WTC11 (cell line): Measurements from ENCODE around the gene CEP72. TPM values are rescaled to one million over a fixed set of nuclear protein-coding genes. Genes with fewer than 3 reads are reported as not detected.

Source experiments
- ATAC-seq: fragments of 200-7000 bp; cut with Tn5 transposase; 2 replicates; pipeline ENCODE4 v1.10.0; 2021; ENCODE audit warnings: mild to moderate bottlenecking, moderate library complexity
- CTCF ChIA-PET: fragments of 300-600 bp; sonication (Branson Sonifier 250); formaldehyde crosslinking; loops from one replicate; lab custom pipeline; 2021; ENCODE audit warnings: antibody characterized with exemption; lab: Charles Lee
- POLR2A ChIA-PET: fragments of 350-600 bp; sonication (Branson Sonifier 250); formaldehyde crosslinking; loops from one replicate; lab custom pipeline; 2021; ENCODE audit warnings: antibody characterized with exemption; lab: Charles Lee
- DNase-seq: peaks from one replicate; pipeline ENCODE4 v3.0.0; 2021; ENCODE audit warnings: low spot score
- H3K27ac Mint-ChIP-seq: 2 replicates; pipeline ENCODE4 v1.8.0; 2021; ENCODE audit warnings: mixed read lengths
- H3K27me3 Mint-ChIP-seq: 2 replicates; pipeline ENCODE4 v1.8.0; 2021; ENCODE audit warnings: low read depth, mild to moderate bottlenecking, moderate library complexity, mixed read lengths
- H3K36me3 Mint-ChIP-seq: 2 replicates; pipeline ENCODE4 v1.8.0; 2021; ENCODE audit warnings: mixed read lengths
- H3K4me1 Mint-ChIP-seq: 2 replicates; pipeline ENCODE4 v1.8.0; 2022; ENCODE audit warnings: mixed read lengths
- H3K4me3 Mint-ChIP-seq: 2 replicates; pipeline ENCODE4 v1.8.0; 2021; ENCODE audit warnings: mild to moderate bottlenecking, moderate library complexity, mixed read lengths
- H3K9me3 Mint-ChIP-seq: 2 replicates; pipeline ENCODE4 v1.8.0; 2021; ENCODE audit warnings: mixed read lengths
- ARID4B ChIP-seq: sonication (generic); formaldehyde crosslinking; IDR thresholded peaks from 2 replicates; pipeline ENCODE4 v1.8.0; 2023; ENCODE audit warnings: missing genetic modification reagents, mild to moderate bottlenecking, borderline replicate concordance
- FOXK1 ChIP-seq: sonication (generic); formaldehyde crosslinking; IDR thresholded peaks from 2 replicates; pipeline ENCODE4 v1.8.0; 2022; ENCODE audit warnings: mild to moderate bottlenecking, moderate library complexity, missing genetic modification reagents
- GTF2I ChIP-seq: fragments of 250-450 bp; sonication (Bioruptor Pico); conservative IDR thresholded peaks from 2 replicates; pipeline ENCODE4 v1.4.0; 2021; ENCODE audit warnings: mild to moderate bottlenecking
- MLX ChIP-seq: sonication (generic); formaldehyde crosslinking; IDR thresholded peaks from 2 replicates; pipeline ENCODE4 v1.8.1; 2023; ENCODE audit warnings: mild to moderate bottlenecking, missing genetic modification reagents, moderate library complexity
- PRDM15 ChIP-seq: sonication (generic); formaldehyde crosslinking; IDR thresholded peaks from 2 replicates; pipeline ENCODE4 v1.8.0; 2022; ENCODE audit warnings: missing genetic modification reagents
- TCF7 ChIP-seq: sonication (generic); formaldehyde crosslinking; IDR thresholded peaks from 2 replicates; pipeline ENCODE4 v1.8.0; 2022; ENCODE audit warnings: mild to moderate bottlenecking, low read depth, missing genetic modification reagents, moderate library complexity
- ZSCAN18 ChIP-seq: fragments of 250-450 bp; sonication (Bioruptor Pico); IDR thresholded peaks from 2 replicates; pipeline ENCODE4 v2.1.2; 2022; ENCODE audit warnings: mild to moderate bottlenecking, moderate library complexity
- total RNA-seq: library from RNA; stranded (reverse); gene quantifications from 3 replicates; pipeline ENCODE4 v1.2.3, GENCODE V29; 2021
- TF ChIP-seq, protein P1 (sequence below): sonication (generic); formaldehyde crosslinking; IDR thresholded peaks from 2 replicates; pipeline ENCODE4 v1.8.1; 2023; ENCODE audit warnings: mild to moderate bottlenecking, missing genetic modification reagents
- TF ChIP-seq, protein P2 (sequence below): sonication (generic); formaldehyde crosslinking; IDR thresholded peaks from 2 replicates; pipeline ENCODE4 v1.8.1; 2023; ENCODE audit warnings: mild to moderate bottlenecking, missing genetic modification reagents
- TF ChIP-seq, protein P3 (sequence below): fragments of 250-450 bp; sonication (Bioruptor Pico); IDR thresholded peaks from 2 replicates; pipeline ENCODE4 v1.8.0; 2021; ENCODE audit warnings: mild to moderate bottlenecking

Gene CEP72
- total RNA-seq, 1 experiment from 2014 or later = 26.6 TPM

DNA sequence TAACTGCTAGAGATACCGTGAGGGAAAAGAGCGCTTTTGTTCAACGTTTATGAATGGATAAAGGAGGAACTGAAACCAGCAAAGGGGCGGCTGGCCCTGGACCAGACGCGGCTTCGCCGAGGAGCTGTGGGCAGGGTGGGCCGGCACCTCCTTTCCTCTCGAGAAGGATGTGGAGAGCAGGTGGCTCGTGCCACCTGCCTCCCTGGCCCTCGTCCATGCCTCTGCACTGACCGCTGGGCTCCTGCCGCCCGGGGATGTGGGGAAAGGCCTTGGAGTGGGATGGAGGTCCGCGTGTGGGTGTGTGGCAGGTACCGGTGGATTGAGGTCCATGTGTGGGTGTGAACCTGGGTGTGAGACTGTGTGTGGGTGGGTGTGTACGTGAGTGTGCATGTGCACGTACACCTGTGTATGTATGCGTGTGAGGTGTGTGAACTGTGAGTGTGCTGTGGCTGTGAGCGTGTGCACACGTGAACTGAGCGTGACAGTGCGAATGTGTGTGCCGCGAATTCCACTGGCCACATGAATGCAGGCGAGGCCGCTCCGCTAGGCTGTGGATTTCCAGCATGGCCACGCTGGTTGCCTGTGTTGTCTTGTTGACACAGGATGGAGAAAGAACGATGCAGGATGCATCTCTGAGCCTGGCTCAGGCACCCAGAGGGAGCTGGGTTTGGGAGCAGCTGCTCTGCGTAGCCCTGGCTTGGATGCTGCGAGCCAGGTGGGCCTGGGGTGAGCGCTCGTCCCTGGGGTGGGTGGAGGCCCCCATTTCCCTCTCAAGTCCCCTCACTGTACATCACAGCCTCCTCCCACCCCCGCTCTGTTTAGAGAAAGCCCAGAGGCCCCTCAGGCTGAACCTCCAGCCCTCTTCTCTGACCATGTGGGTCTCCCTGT, 4.4 kb upstream of the CEP72 start:
- H3K4me3 Mint-ChIP-seq = no peak overlapping the region

GRCh38 chr5:608429-609370, 3.4 kb upstream of the CEP72 start:
- TF ChIP-seq, protein P1, sequence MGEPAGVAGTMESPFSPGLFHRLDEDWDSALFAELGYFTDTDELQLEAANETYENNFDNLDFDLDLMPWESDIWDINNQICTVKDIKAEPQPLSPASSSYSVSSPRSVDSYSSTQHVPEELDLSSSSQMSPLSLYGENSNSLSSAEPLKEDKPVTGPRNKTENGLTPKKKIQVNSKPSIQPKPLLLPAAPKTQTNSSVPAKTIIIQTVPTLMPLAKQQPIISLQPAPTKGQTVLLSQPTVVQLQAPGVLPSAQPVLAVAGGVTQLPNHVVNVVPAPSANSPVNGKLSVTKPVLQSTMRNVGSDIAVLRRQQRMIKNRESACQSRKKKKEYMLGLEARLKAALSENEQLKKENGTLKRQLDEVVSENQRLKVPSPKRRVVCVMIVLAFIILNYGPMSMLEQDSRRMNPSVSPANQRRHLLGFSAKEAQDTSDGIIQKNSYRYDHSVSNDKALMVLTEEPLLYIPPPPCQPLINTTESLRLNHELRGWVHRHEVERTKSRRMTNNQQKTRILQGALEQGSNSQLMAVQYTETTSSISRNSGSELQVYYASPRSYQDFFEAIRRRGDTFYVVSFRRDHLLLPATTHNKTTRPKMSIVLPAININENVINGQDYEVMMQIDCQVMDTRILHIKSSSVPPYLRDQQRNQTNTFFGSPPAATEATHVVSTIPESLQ (CRISPR knock-in tag) = no peak
- Mint-ChIP-seq H3K4me1 (peaks cover 12% of the 10 kb centered on the region), H3K4me3 (no peak overlapping the region), H3K36me3 (peaks cover 5% of the 10 kb centered on the region), H3K27ac (no peak overlapping the region; the same call in 1 of the 2 replicates), H3K9me3 (peaks cover 4% of the 10 kb centered on the region), H3K27me3 (peaks cover 3% of the 10 kb centered on the region; the same call in 1 of the 2 replicates)
- ChIA-PET POLR2A (no interaction called here), CTCF (interaction anchor here (1.5 kb wide), 1 partner anchor 162 kb away, joined by 4 read pairs; no protein-coding TSS in a partner anchor)
- no peak for ATAC-seq
- no peak for DNase-seq

More for the DNA sequence above, 4.4 kb upstream of the CEP72 start:
- no peak for TF ChIP-seq FOXK1 (CRISPR knock-in tag)
- no peak for TF ChIP-seq ZSCAN18
- TF ChIP-seq, protein P2, sequence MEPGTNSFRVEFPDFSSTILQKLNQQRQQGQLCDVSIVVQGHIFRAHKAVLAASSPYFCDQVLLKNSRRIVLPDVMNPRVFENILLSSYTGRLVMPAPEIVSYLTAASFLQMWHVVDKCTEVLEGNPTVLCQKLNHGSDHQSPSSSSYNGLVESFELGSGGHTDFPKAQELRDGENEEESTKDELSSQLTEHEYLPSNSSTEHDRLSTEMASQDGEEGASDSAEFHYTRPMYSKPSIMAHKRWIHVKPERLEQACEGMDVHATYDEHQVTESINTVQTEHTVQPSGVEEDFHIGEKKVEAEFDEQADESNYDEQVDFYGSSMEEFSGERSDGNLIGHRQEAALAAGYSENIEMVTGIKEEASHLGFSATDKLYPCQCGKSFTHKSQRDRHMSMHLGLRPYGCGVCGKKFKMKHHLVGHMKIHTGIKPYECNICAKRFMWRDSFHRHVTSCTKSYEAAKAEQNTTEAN (CRISPR knock-in tag) = no peak
- no peak for TF ChIP-seq MLX (CRISPR knock-in tag)
- TF ChIP-seq GTF2I = no peak
- ChIA-PET CTCF (interaction anchor here (1.5 kb wide), 1 partner anchor 161 kb away, joined by 4 read pairs; no protein-coding TSS in a partner anchor), POLR2A (no interaction called here)
- Mint-ChIP-seq H3K27me3 (peaks cover 3% of the 10 kb centered on the region; the same call in 1 of the 2 replicates), H3K4me1 (peaks cover 5% of the 10 kb centered on the region), H3K9me3 (peaks cover under 1% of the 10 kb centered on the region), H3K36me3 (peaks cover 2% of the 10 kb centered on the region), H3K27ac (no peak overlapping the region; the same call in 1 of the 2 replicates)
- DNase-seq = no peak
- no peak for ATAC-seq

DNA sequence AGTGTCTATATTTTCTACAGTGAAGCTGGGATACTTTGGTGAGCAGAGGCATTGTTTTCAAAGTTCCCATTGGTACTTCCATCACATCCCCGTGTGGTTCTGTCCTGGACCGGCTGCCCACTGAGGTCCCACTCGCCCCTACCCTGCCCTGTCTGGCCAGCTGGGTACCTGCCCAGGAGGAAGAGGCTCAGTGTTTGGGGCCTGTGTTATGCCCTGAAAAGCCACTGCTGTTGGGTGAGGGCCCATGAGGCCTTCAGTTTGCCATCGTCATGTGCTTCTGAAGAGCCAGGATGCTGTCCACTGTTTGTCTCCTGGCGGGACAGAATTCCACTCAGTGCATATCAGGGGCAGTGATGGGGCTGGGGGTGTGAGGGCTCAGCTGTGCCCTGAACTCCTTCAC, 2.6 kb upstream of the CEP72 start:
- H3K27ac Mint-ChIP-seq = no peak overlapping the region
- CTCF ChIA-PET = no interaction called here
- H3K9me3 Mint-ChIP-seq = peaks cover 4% of the 10 kb centered on the region
- H3K27me3 Mint-ChIP-seq = peaks cover 3% of the 10 kb centered on the region; the same call in 1 of the 2 replicates
- POLR2A ChIA-PET = no interaction called here
- peaks cover 7% of the 10 kb centered on the region for H3K36me3 Mint-ChIP-seq
- ATAC-seq (no peak), DNase-seq (no peak)
- H3K4me1 Mint-ChIP-seq = peaks cover 20% of the 10 kb centered on the region
- H3K4me3 Mint-ChIP-seq = no peak overlapping the region
- TF ChIP-seq PRDM15 (no peak), ARID4B (CRISPR knock-in tag) (no peak), TCF7 (CRISPR knock-in tag) (no peak)
- TF ChIP-seq, protein P3, sequence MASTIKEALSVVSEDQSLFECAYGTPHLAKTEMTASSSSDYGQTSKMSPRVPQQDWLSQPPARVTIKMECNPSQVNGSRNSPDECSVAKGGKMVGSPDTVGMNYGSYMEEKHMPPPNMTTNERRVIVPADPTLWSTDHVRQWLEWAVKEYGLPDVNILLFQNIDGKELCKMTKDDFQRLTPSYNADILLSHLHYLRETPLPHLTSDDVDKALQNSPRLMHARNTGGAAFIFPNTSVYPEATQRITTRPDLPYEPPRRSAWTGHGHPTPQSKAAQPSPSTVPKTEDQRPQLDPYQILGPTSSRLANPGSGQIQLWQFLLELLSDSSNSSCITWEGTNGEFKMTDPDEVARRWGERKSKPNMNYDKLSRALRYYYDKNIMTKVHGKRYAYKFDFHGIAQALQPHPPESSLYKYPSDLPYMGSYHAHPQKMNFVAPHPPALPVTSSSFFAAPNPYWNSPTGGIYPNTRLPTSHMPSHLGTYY (CRISPR knock-in tag) = no peak
